NCI-H510A (cell line): ENCODE results near the gene RXFP3.

Experiments
- DNase-seq: peaks from one replicate; lab custom pipeline; 2025; lab: John Stamatoyannopoulos, UW

Gene RXFP3

GRCh38 chr5:33981408-33982162 is 45.4 kb downstream of the RXFP3 start:
- no peak for DNase-seq

- DNase-seq, result no peak
These were observed 48.0 kb downstream of the RXFP3 start for GRCh38 chr5:33984178-33984577.

- DNase-seq, result no peak
These were observed 48.5 kb downstream of the RXFP3 start, which contains the start of gene SLC45A2 for GRCh38 chr5:33984671-33985124. Gene SLC45A2 (minus strand): TSS chr5:33984693. CDS start chr5:33984583, 110 bp downstream.

- DNase-seq, result no peak
These were observed 49.3 kb downstream of the RXFP3 start for GRCh38 chr5:33985447-33985846.
